Fibroblast of the conjunctiva (primary cell): ENCODE results near the gene TM4SF4.

Experiments
- DNase-seq: peaks from one replicate; pipeline ENCODE4 v3.0.0-alpha.2; 2010; ENCODE audit warnings: low read depth

The TM4SF4 gene

DNA sequence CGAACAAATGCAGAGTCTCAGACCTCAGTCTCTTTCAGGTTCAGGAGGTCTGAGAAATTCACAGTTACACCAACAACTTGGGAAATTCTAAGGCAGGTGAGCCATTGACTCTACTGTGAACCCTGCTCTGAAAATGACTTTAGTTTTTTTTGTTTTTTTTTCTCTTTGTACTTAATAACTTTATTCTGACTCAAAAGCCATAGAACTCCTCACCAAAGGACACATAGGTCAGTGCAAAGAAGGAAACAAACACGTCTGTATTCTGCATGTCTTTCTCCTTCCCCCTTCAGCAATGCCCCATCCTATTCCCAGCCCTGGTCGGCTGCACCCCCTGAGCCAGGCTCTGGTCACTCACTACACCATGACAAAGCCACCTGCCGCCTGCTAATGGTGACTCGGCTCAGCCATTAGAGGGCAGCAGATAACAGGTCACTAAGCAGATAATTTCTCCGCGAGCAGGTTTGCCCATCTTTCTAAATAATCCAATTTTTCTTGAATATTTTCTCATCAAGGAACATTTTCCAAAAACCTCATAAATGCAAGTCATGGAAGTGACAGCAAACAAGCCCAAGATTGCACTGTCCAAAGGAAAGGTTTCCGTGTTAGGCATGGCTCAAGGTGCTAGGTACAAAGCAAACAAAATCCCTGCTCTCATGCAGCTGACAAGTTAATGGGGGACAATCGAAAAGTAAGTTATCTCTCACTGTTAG, 37.7 kb downstream of the TM4SF4 start:
- DNase-seq: peak; percentile 62

- no peak for DNase-seq
Measured at GRCh38 chr3:149514471-149514870, 40.0 kb downstream of the TM4SF4 start.

DNA sequence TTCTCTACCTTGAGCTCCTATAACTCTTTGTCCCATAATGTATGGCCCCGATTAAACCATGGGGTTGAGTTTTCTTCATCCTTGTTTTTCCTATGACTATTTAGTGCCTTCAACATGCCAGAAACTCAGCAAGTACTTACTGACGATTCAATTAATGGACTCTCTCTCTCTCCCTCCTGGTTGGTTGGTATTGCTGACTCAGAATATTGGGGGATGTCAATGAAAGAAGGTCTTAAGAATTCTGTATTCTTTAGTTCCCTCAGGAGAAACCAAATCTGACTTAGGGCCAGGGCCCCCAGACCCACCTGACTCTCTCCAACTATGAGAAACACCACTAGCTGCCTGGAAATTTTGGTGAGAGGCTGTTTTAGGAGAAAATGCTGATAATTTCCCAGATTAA, 40.8 kb downstream of the TM4SF4 start:
- DNase-seq: no peak

DNA sequence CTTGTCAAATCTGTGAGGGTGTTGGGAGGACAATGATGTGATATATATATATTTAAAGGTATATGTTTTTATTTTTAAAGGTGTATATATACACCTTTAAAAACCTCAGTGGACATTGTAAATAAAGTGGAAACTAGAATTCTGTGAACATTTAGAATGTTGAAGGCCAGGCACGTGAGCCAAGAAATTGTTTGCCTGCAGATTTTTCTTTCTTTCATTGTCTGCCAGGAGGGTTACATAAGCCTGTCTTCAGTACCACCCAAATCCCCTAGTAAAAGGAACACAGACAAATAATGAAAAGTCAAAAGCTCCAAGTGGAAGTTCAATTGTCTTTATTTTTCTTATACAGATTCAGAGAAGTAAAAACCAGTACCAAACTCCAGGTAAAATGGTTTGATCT, 42.4 kb downstream of the TM4SF4 start:
- no peak for DNase-seq

- no peak for DNase-seq
Measured at GRCh38 chr3:149519912-149520311, 45.4 kb downstream of the TM4SF4 start.

- no peak for DNase-seq
Measured at GRCh38 chr3:149523512-149524299, 49.2 kb downstream of the TM4SF4 start.

- DNase-seq: no peak
Measured at GRCh38 chr3:149527531-149528339, 53.2 kb downstream of the TM4SF4 start.

GRCh38 chr3:149528340-149528650, 53.8 kb downstream of the TM4SF4 start:
- DNase-seq: no peak

GRCh38 chr3:149529099-149529498, 54.6 kb downstream of the TM4SF4 start:
- DNase-seq: no peak

GRCh38 chr3:149532489-149533180, 58.1 kb downstream of the TM4SF4 start:
- no peak for DNase-seq

DNA sequence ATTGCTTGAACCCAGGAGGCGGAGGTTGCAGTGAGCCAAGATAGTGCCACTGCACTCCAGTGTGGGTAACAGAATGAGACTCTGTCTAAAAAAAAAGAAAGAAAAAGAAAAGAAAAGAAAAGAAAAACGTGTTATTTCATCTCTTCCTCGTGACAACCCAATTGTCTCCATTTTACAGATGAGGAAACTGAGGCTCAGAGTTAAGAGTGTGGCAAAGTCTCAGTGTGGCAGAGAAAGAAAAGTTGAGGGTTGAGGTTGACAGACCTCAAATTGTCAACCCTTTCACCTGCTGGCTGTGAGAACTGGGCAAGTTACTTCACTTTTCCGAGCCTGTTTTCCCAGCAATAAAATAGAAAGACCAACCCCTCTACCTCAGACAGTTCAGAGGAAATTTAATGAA, 59.6 kb downstream of the TM4SF4 start:
- no peak for DNase-seq

GRCh38 chr3:149534671-149535332, 60.3 kb downstream of the TM4SF4 start:
- no peak for DNase-seq

GRCh38 chr3:149535333-149535685, 60.8 kb downstream of the TM4SF4 start:
- no peak for DNase-seq

DNA sequence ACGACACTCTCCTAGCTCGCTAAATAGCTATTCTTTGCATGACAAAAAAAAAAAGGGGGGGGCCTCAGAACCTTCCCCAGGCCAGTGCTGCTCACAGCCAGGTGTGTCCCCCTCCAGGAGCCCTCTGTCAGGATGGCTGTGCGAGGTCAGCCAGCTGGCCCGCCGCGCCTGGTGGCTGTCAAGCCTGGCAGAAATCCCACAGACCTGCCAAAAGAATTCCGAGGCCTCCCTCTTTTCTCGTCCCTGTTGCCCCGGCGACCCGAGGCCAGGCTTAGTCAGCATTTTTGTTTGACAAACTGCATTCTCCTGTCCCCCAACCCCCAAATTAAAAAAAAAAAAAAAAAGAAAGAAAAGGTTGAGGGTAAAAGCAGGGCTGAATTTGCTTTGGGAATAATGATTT, 61.9 kb downstream of the TM4SF4 start:
- DNase-seq: no peak

GRCh38 chr3:149538371-149538770, 63.9 kb downstream of the TM4SF4 start:
- no peak for DNase-seq

GRCh38 chr3:149541091-149541491, 66.6 kb downstream of the TM4SF4 start:
- DNase-seq: no peak

DNA sequence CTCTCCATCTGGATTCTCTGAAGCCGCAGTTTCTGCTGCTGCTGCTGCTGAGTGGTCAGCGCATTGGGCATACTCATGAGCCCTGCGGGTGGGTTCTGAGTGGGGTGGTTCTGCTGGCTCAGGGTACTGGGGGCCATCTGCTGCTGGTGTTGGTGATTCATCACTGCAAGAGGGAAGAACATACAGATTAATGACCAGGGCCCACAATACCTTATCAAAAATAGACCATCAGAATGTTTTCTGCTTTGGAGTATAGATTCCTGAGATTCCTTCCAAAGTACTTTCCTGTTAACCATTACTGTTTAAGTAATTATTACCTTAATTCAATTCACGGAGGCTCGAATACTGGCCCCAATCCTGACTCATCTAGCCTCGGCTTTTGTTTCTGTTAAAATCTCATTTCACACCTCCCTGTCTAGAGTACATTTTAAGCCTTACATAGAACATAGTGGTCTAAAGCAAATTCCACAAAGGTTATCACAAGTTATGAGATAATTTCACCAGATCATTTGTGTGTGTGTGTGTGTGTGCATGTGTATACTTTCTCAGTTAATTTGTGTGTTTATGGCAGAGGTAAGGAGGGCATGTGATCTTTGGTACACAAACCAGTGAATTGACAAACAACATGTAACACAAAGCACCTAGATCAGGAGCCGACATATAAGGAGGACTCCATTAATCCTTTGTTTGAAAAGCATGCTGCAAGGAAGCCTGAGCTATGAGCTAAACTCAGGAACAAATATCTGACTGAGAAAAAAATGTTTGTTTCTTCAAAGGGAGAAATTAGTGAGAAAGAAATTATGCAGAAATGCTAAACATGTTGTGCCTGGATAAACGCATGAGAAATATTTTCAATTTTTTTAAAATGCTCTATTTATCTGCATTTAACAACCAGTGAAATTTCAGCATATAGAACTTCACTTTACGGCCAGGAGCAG, 68.1 kb downstream of the TM4SF4 start:
- DNase-seq: no peak

GRCh38 chr3:149545049-149545448, 70.6 kb downstream of the TM4SF4 start:
- no peak for DNase-seq

GRCh38 chr3:149547413-149547812, 72.9 kb downstream of the TM4SF4 start:
- peak; percentile 81 for DNase-seq

- DNase-seq: peak; percentile 84
Measured at GRCh38 chr3:149547954-149548668, 73.6 kb downstream of the TM4SF4 start.
